Ureter (tissue), 1 donor: ENCODE results near the gene TRIM59. TPM values are rescaled to one million over a fixed set of nuclear protein-coding genes. Genes with fewer than 3 reads are reported as not detected.

Source experiments
- DNase-seq: peaks from one replicate; pipeline ENCODE4 v3.0.0-alpha.2; 2020; ENCODE audit warnings: low spot score
- total RNA-seq: library from RNA; stranded (reverse); gene quantifications from one replicate; pipeline ENCODE4 v1.2.4, GENCODE V29; 2023
- donor health status: DM: yes; HTN: yes; CAD: no.

The TRIM59 gene
- total RNA-seq, 1 donor from 2014 or later: 7.0 TPM

DNA sequence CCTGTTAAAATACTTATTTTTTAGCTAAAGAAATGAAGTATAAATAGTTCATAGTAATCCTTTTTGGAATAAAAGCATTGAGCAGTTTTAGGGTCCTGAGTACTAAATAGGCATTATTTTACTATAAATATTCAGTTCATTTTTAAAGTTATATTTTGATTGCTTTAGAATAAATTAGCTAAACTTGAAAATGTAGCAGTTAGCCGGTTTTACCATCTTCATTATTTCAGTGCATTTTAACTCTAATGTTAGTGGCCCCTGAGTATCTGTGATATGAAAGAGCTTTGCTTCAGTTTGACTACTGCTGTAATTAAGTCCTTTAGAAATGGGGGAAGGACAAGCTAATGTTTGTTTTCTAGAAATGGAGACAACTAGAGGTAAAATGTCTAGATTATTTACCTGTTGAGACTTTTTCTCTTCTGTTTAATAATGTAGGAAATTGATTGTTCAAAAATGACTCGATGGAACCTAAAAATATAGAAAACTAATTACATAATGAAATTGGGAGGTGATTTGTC is 46.5 kb downstream of the TRIM59 start:
- no peak for DNase-seq

DNA sequence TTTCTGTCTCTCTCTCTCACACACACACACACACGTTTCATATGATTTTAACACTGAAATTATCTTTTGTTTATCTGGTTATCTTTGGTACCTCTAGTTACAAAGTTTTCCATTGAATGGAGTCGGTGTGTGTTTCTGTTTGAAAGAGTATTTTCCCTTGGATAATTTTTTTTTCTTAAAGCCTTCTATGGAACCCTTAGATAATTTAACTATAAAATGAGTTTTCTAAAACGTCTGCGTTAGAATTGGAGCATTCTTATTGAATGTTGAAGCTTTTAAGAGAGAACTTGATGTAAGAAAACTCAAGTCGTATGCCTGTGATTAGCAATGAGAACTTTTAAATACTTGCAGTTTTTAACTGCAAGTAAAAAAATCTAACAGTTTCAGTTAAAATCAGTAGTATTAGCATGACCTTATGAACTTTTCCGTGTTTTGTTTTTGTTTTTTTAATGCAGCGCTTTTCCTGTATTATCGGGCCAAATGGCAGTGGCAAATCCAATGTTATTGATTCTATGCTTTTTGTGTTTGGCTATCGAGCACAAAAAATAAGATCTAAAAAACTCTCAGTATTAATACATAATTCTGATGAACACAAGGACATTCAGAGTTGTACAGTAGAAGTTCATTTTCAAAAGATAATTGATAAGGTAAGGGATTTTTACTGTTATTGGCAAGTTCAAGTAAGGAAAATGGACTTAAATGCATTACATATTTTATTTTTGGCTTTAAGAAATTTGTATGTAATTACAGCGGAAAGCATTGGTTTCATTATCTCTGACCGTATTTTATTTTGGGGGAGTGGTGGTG is 47.2 kb downstream of the TRIM59 start:
- no peak for DNase-seq

DNA sequence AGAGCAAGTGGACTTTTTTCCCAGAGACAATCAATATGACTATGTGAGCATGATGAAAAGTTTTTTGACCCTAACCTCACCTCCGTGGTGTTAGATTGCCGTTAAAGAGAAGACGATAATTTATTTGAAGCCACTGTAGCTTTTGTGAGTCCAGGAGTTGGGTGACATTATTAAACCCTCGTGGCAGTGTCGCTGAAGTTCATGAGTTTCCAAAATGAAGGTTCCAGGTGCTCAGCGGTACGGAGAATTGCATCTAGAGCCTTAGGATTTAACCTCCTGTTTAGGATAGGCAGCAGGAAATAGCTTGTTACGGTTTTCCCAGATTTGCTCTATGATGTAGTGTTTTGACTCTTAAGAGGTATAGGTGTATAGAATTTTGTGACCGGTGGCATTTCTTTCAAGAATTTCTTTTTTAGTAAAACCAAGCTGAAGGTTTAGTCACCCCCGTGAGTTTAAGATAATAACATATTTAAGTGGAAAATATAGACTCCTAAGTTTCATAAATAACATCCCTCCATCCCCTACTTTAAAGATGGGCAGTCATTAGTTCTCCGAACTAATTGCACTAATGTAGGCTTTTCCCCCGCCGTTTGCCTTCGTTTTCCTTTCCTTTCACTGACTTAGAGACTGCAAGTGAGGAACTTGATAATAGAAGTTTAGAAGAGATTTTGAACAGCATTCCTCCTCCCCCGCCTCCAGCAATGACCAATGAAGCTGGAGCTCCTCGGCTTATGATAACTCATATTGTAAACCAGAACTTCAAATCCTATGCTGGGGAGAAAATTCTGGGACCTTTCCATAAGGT is 48.1 kb downstream of the TRIM59 start:
- DNase-seq: no peak

DNA sequence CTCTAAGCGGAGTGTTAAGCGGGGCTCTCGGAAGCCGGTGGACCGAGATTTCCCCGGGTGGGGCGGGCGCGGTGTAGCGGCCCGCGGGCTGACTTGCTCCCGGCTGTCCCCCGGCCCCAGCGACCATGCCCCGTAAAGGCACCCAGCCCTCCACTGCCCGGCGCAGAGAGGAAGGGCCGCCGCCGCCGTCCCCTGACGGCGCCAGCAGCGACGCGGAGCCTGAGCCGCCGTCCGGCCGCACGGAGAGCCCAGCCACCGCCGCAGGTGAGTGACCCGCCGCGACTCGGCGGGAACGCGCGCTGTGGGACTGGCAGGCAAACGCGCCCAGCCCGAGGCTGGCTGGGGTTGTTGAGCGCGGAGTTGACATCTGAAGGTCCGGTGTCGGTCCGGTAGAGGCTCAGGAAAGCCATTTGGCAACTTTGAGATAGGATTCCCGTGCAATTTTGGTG is 48.9 kb downstream of the TRIM59 start:
- DNase-seq: peak; percentile 44

DNA sequence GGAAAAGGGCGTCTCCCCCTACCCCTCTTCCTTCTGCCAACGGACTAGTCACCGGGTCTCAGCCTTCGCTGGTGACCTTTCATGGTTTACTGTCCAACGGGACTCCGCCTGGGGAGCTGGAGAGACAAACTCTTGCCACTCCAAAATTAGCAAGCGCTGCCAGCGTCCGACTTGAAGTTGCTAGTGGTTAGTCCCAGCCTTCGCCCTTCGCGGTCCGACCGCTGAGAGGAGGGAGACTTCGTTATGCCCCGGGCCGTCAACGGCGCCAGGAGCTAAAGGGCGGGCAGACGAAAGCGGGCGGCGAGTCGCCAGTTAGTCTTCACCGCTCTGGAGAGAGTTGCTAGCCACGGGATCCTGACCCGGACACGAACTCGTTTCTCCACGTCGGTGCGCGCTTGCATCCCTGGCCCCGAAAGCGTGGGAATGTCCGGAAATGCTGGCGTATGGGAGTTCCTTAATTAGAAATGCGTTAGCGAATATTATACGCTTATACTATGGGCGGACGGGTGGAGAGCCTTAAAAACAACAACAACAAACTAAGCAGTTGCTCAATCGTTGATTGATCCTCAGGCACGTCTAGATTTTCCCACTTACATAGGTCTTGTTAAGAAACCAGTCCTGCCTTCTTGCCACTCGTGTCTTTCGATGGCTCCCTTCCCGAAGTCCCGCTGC is 49.4 kb downstream of the TRIM59 start:
- peak; percentile 52 for DNase-seq

DNA sequence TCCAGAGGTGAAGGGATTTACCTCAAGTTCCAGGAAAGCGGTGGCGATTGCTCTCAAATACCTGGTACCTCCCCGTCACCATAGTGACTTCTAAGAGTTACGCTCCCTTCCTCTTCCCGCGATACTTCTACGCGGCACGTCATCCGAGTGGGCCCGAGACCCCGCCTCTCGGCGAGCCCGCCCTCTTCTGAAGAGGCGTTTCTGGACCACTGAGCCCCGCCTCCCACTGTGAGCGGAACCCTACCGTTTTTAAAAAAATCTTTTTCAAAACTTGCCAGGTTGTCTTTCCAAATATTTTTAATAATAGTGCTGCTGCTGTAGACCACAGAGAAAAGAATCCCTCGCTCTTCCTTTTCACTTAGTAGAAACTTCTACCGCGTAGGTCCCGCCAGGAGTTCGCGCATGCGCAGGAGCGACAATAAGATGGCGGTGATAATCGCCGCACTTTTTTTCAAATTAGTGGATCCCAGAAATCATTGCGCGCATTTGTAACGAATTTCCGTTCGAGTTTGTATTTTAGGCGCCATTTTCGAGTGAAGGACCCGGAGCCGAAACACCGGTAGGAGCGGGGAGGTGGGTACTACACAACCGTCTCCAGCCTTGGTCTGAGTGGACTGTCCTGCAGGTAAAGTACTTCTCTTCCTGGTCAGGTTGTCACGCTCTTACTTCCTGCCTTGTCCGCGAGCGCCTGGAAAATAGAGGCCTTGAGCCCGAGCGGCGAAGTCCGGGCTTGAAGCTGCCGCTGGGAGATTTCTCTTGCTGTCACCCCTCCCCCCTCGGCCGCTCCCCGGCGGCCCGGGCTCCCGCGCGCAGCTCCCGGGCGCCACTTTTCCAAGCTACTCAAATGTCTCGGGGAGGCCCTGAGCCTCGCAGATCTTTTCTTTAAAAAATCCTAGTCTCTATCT is 50.2 kb downstream of the TRIM59 start, which contains the start of the genes IFT80 and SMC4:
IFT80 (minus strand) TSS at position 101 of the 905 bp plus-strand sequence. CDS start 14,625 bp downstream, outside the sequence.
SMC4 (plus strand) TSS at position 526 of the 905 bp plus-strand sequence. CDS start 1,177 bp downstream, outside the sequence.
- DNase-seq: peak; percentile 97

DNA sequence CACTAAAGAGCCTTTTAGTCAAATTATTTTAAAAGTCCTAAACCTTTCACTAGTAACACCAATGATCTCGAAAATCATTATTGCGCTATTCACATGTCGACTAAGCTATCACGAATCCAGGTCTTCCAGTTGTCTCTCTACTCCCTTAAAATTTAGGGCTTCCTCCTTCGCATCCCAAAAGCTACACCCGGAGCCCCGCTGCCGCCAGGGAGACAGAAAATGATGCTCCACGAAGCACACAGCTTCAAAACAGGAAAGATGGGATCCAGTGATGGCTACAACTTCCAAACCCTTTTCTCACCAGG is 50.8 kb downstream of the TRIM59 start:
- no peak for DNase-seq

DNA sequence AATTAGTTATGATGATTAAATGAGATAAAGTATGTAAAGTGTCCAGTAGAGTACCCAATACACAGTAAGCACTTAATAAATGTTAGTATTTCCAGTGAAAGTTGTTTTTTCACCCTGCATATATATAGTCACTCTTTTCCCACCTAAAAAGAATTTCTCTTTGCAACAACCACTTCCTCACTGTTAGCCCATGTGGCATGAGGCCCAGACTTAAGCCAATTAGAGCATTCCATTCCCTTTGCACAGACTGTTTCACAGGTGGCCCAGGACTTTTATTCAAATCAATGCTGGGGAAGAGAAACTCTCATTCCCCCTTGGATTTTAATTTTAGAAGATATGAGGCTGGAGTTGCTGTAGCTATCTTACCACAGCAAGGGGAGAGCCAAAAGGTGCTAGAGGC is 54.3 kb downstream of the TRIM59 start:
- DNase-seq: no peak

DNA sequence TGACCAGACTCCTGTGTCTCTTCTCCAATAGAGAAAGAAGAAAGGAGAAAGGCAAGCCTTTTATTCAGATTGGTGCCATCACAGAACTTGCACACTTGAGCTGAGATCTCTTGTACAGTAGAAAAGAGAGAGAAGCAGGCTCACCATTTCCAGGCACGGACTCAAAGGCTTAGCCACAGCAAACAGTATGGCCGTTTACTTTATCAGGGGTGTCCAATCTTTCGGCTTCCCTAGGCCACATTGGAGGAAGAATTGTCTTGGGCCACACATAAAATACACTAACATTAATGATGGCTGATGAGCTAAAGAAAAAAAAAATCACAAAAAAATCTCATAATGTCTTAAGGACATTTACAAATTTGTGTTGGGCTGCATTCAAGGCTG is 55.6 kb downstream of the TRIM59 start:
- no peak for DNase-seq

DNA sequence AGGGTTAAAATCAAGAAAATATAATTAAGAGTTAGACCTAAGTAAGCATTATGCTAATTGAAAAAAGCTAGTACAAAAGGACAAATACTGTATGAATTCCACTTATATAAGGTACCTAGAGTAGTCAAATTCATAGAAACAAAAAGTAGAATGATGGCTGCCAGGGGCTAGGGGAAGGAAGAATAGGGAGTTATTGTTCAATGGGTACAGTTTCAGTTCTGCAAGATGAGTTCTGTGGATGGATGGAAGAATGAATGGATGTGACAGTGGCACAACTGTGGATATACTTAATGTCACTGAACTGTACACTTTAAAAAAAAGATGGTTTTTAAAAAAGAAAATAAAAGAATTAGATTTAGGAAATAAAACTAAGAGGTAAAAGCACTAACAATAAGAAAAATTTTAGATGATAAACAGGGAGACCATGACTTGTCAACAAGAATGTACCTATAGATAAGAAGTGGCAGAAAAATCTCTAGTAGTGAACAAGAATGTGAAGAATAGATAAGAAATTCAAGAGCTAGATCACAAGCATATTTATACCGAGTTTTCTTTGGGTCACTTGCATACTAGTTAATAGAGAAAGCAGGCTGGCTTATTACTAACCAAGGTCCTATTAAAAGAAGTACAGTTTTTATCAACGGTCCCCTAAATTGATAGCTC is 56.1 kb downstream of the TRIM59 start:
- DNase-seq: no peak

DNA sequence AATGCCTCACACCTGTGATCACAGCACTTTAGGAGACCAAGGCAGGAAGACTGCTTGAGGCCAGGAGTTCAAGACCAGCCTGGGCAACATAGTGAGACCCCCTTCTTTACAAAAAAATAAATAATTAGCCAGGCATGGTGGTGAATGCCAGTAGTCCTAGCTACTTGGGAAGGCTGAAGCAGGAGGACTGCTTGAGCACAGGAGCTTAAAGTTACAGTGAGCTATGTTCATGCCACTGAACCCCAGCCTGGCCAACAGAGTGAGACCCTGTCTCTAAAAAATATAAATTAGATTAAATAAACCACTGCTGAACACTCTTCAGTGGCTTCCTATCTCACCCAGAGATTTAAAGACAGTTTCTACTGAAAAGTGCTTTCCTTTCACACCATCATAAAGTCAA is 56.8 kb downstream of the TRIM59 start:
- DNase-seq: no peak

DNA sequence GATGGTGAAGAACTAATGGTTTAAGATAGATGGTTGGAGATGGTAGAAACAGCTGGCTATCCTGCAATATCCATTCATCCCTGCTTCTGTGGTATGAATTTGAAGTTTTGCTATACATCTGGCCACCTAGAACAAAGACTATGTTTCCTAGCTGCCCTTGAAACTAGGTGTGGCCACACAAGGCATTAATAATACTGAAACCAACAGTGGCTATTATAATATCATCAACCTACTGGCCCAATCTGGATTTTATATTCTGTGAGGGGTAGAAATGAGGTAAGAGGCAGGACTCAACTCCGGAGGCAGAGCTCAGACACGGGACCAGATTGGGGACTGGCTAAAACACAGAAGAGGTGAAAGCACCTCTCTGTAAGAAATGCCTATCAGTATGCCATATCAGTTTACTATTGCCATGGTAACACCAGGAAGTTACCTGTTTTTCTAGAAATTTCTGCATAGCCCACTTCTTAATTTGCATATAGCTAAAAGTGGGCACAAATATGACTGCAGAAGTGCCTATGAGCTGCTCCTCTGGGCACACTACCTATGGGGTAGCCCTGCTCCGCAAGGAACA is 58.9 kb downstream of the TRIM59 start:
- DNase-seq: no peak

Other genes with a start within 250 kb of the TRIM59 start
- gene C3orf80, start 224.4 kb downstream of the TRIM59 start, total RNA-seq: 2.2 TPM
- gene IFT80, start 50.6 kb downstream of the TRIM59 start, total RNA-seq: 39.6 TPM
- gene SMC4, start 50.1 kb downstream of the TRIM59 start, total RNA-seq: 24.6 TPM
- 78.1 TPM for gene KPNA4, start 115.8 kb upstream of the TRIM59 start, total RNA-seq
- 2.9 TPM for gene ARL14, start 227.4 kb upstream of the TRIM59 start, total RNA-seq